Kidney epithelial cell (primary cell): ENCODE results near the gene MYO10. TPM values are rescaled to one million over a fixed set of nuclear protein-coding genes. Genes with fewer than 3 reads are reported as not detected.
"Not testable (repeated sequence)": the region's sequence is repeated elsewhere in the genome, so short reads cannot be mapped to it uniquely, and the experiment has no call there.

Source experiments
- DNase-seq: peaks from one replicate; pipeline ENCODE4 v3.0.0-alpha.2; 2010; ENCODE audit warnings: low read depth
- H3K27me3 ChIP-seq: 2 replicates; pipeline ENCODE4 v1.6.0; 2011; ENCODE audit warnings: low read length; ENCODE audit not compliant: control insufficient read depth, insufficient read depth
- H3K36me3 ChIP-seq: 2 replicates; pipeline ENCODE4 v1.5.1; 2011; ENCODE audit warnings: low read length; ENCODE audit not compliant: control insufficient read depth, insufficient read depth
- H3K4me3 ChIP-seq: 2 replicates; pipeline ENCODE4 v1.5.1; 2011; ENCODE audit warnings: low read depth, mild to moderate bottlenecking, control low read depth, low read length
- total RNA-seq: library from RNA; depleted of rRNA; stranded (reverse); fragments of >200 nt; gene quantifications from 2 replicates; pipeline ENCODE4 v1.2.3, GENCODE V29; 2015
- TF ChIP-seq, protein P1 (sequence below): IDR thresholded peaks from 2 replicates; pipeline ENCODE4 v1.5.1; 2011; ENCODE audit warnings: mild to moderate bottlenecking, moderate library complexity, low read length, control low read depth, inconsistent platforms; ENCODE audit not compliant: insufficient read depth, poor library complexity, severe bottlenecking

Gene MYO10
- total RNA-seq, result 70.0 and 80.3 TPM in 2 replicates

DNA sequence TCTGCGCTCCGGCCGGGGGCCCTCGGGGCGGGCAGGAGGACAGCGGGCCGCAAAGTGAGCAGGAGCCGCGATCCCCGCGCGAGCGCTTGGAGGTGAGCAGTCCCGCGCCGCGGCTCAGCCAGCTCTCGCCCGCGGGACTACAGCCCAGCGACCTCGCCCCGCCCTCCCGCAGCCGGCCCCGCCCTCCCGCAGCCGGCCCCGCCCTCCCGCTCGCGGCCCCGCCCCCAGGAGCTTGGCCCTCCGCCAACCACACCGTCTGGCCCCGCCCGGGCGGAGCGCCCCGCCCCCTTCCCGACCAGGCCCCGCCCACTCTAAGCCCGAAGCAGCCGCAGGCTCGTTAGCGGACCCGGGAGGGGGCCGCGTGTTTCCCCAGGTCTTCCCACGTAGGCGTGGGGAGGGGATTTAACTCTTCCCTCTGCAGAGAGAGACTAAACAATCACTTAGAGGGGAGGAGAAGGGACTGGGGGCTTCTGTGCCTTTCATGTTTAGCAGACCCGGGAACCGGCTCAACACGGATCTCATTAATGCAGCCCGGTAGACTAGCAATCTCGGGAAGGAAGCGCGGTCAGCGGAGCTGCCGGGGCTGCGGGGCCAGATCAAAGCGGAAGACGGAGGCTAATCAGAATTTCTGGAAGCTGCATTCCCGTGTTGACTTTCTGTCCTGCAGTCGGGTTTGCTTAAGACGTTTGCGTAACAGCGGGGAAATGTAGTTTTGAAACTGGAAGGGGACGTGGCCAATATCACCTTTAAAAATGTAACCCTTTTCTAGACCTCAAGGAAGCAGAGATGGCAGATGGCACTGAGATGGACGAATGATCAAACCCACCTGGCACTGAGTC is at the start of gene MYO10:
MYO10 (minus strand) TSS at position 139 of the 839 bp plus-strand sequence. CDS start 480 bp downstream, outside the sequence.
- Histone ChIP-seq H3K36me3 (no peaks in the 10 kb centered on the region), H3K27me3 (no peaks in the 10 kb centered on the region), H3K4me3 (peak within 1 kb of the TSS; percentile 94)
- no peak for DNase-seq
- TF ChIP-seq, protein P1, sequence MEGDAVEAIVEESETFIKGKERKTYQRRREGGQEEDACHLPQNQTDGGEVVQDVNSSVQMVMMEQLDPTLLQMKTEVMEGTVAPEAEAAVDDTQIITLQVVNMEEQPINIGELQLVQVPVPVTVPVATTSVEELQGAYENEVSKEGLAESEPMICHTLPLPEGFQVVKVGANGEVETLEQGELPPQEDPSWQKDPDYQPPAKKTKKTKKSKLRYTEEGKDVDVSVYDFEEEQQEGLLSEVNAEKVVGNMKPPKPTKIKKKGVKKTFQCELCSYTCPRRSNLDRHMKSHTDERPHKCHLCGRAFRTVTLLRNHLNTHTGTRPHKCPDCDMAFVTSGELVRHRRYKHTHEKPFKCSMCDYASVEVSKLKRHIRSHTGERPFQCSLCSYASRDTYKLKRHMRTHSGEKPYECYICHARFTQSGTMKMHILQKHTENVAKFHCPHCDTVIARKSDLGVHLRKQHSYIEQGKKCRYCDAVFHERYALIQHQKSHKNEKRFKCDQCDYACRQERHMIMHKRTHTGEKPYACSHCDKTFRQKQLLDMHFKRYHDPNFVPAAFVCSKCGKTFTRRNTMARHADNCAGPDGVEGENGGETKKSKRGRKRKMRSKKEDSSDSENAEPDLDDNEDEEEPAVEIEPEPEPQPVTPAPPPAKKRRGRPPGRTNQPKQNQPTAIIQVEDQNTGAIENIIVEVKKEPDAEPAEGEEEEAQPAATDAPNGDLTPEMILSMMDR, result no peak

DNA sequence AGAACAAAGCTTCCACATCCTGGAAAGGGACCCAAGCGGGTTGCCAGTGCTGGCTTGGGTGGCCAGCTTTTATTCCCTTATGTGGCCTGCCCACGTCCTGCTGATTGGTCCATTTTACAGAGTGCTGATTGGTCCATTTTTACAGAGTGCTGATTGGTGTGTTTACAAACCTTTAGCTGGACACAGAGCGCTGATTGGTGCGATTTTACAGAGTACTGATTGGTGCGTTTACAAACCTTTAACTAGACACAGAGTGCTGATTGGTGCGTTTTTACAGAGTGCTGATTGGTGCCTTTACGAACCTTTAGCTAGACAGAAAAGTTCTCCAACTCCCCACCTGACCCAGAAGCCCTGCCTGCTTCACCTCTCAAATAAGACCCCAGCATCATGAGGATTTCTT is 49.2 kb upstream of the MYO10 start:
- H3K36me3 ChIP-seq, H3K27me3 ChIP-seq, DNase-seq, H3K4me3 ChIP-seq: not testable (repeated sequence)

DNA sequence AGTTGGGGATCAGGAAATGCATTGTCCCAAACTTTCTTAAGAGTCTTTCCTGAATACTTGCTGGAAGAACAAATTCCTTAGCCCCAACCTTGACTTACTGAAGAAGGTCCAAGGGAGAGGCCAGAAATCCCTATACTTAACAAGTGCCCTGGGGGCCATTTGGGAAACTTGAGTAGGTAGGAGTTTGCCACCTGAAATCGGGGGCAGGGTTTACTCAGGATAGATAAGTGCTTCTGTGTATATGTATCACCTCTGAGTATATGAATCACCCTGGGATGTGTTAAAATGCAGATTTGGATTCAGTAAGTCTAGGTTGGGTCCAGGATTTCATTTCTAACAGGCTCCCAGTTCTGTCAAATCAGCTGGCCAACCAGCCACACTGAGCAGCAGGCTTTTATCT is 47.9 kb upstream of the MYO10 start:
- Histone ChIP-seq H3K27me3 (no peaks in the 10 kb centered on the region), H3K36me3 (no peaks in the 10 kb centered on the region), H3K4me3 (no peak overlapping the region)
- TF ChIP-seq, protein P1, result no peak
- no peak for DNase-seq

DNA sequence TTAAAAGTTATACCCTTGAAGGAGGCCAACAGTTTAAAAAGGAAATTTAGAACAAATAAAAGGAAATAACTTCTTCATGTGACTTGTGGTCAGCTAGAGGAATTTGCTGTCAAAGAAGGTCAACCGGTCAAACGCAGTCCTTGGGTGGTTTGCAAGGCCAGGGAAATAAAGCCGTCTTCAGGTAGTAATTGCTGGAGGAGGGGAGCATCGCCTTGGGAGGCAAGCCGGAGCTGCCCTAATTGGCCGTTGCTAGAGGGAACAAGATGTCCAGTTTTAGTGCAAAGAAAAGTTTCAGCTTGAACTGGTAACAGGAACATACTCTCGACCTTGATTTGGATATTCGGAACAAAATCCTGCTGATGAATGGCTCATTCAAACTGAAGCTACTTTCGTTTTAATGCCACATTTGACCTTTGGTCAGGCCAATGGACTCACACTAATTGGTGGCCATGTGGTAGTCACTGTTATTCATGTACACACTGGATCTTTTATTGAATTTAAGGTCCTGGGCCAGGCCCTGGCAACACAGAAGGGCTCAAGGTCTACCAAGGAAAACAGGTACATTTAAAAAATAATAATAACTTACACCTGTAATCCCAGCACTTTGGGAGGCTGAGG is 47.0 kb upstream of the MYO10 start:
- TF ChIP-seq, protein P1, result no peak
- Histone ChIP-seq H3K36me3 (no peaks in the 10 kb centered on the region), H3K27me3 (no peaks in the 10 kb centered on the region), H3K4me3 (no peak overlapping the region)
- DNase-seq, result no peak

DNA sequence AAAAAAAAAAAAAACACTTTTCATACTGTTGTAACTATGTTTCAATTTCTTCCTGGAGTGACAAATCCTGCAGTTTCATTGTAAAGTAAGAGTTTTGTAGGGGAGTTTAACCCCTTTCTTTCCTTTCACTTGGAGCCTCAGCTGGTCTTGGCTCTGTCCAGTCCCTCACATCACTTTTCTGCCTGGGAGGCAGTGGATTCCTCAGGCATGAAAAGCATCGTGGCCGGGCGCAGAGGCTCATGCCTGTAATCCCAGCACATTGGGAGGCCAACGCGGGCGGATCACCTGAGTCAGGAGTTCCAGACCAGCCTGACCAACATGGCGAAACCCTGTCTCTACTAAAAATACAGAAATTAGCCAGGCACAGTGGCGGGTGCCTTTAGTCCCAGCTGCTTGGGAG is 45.6 kb upstream of the MYO10 start:
- DNase-seq, result no peak
- Histone ChIP-seq H3K27me3 (no peaks in the 10 kb centered on the region), H3K4me3 (no peak overlapping the region), H3K36me3 (no peaks in the 10 kb centered on the region)
- TF ChIP-seq, protein P1, result no peak

DNA sequence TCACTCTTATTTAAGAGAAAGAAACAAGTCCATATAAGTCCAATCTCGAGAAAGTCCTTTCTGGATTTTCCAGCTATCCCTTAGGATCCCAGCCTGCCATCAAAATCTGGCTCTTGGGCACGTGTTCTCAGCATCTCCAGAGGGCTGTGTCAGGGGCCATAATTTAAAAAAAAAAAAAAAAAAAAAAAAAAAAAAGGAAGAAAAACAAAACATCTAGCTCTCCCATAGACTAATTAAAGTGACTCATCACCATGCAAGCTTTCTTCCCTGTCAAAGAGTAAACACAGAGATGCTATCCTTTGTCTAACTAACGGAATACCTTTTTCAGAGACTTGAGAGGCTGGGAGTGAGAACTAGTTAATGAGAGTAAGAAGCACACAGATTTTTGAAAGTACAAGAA is 44.9 kb upstream of the MYO10 start:
- H3K27me3 ChIP-seq, result no peaks in the 10 kb centered on the region
- no peaks in the 10 kb centered on the region for H3K36me3 ChIP-seq
- TF ChIP-seq, protein P1, result no peak
- DNase-seq, result no peak
- H3K4me3 ChIP-seq, result no peak overlapping the region
